ENCODE measurements around the gene ORC3.
"Not testable (repeated sequence)": the region's sequence is repeated elsewhere in the genome, so short reads cannot be mapped to it uniquely, and the experiment has no call there.

GRCh38 chr6:87696817-87697216 lies 106.9 kb downstream of the ORC3 start:
- TF ChIP-seq, protein P1, sequence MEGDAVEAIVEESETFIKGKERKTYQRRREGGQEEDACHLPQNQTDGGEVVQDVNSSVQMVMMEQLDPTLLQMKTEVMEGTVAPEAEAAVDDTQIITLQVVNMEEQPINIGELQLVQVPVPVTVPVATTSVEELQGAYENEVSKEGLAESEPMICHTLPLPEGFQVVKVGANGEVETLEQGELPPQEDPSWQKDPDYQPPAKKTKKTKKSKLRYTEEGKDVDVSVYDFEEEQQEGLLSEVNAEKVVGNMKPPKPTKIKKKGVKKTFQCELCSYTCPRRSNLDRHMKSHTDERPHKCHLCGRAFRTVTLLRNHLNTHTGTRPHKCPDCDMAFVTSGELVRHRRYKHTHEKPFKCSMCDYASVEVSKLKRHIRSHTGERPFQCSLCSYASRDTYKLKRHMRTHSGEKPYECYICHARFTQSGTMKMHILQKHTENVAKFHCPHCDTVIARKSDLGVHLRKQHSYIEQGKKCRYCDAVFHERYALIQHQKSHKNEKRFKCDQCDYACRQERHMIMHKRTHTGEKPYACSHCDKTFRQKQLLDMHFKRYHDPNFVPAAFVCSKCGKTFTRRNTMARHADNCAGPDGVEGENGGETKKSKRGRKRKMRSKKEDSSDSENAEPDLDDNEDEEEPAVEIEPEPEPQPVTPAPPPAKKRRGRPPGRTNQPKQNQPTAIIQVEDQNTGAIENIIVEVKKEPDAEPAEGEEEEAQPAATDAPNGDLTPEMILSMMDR (IDR thresholded peaks at IDR 0.05) = not testable (repeated sequence)
- TF ChIP-seq POLR2A (IDR thresholded peaks at IDR 0.05) = not testable (repeated sequence)

All from body of pancreas (tissue), 4 donors.